Measurements from ENCODE around the gene DMXL1. TPM values are rescaled to one million over a fixed set of nuclear protein-coding genes. Genes with fewer than 3 reads are reported as not detected.

The DMXL1 gene
- total RNA-seq, 1 experiment from 2014 or later: 29.2 TPM

DNA sequence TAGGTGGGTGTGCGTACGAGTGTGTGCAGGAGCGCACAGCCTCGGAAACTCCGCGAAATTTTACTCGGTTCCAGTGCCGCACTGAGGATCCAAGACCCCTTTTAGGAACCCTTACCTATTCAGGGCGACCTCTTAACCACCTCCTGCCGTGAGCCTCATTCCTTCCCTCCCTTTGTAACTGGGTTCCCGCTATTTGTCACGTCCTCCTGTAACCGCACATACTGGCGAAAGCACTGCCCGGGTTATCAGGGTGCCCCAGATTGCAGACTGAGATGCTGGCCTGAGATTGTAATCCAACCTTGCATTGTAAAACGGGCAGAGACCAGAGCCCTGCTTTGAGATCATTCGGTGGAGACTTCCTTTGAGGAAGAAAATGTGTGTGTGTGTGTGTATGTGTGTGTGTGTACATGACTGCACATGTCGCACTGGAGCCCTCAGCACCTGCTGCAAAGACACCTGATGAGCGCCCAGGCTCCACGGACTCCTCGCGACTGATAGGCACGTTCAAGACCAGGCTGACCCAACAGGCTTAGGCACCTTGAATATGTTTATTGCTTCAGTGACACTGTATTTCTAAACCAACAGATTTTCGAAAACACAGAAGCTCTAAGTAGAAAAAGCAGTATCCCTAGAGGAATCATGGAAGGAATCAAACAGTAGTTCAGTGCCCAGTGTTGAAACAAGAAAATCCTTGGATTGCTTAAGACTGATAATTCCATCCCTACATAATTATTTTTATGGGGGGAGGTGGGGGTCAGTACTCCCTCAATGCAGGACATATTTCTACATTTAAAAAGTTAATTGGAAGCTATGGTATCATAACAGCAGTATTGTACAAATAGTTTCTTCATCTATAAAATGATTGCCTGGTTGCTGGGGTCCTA is 198.4 kb downstream of the DMXL1 start:
- no TSS peak for BruUV-seq (replicated peaks)
- CTCF ChIA-PET: interaction anchor here (0.7 to 1.1 kb wide), 2 partner anchors 66 to 281 kb away, joined by 3 read pairs; partner anchors contain the start of gene DTWD2
- H3K27me3 ChIP-seq (ENCODE audit: control insufficient read depth, insufficient read depth, low read length): no peaks in the 10 kb centered on the region
- TF ChIP-seq, protein P1, sequence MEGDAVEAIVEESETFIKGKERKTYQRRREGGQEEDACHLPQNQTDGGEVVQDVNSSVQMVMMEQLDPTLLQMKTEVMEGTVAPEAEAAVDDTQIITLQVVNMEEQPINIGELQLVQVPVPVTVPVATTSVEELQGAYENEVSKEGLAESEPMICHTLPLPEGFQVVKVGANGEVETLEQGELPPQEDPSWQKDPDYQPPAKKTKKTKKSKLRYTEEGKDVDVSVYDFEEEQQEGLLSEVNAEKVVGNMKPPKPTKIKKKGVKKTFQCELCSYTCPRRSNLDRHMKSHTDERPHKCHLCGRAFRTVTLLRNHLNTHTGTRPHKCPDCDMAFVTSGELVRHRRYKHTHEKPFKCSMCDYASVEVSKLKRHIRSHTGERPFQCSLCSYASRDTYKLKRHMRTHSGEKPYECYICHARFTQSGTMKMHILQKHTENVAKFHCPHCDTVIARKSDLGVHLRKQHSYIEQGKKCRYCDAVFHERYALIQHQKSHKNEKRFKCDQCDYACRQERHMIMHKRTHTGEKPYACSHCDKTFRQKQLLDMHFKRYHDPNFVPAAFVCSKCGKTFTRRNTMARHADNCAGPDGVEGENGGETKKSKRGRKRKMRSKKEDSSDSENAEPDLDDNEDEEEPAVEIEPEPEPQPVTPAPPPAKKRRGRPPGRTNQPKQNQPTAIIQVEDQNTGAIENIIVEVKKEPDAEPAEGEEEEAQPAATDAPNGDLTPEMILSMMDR (IDR thresholded peaks at IDR 0.05): no peak
- no peak for TF ChIP-seq TCF7L2 (IDR thresholded peaks at IDR 0.05; ENCODE audit: low read depth, low read length)
- TF ChIP-seq, protein P2, sequence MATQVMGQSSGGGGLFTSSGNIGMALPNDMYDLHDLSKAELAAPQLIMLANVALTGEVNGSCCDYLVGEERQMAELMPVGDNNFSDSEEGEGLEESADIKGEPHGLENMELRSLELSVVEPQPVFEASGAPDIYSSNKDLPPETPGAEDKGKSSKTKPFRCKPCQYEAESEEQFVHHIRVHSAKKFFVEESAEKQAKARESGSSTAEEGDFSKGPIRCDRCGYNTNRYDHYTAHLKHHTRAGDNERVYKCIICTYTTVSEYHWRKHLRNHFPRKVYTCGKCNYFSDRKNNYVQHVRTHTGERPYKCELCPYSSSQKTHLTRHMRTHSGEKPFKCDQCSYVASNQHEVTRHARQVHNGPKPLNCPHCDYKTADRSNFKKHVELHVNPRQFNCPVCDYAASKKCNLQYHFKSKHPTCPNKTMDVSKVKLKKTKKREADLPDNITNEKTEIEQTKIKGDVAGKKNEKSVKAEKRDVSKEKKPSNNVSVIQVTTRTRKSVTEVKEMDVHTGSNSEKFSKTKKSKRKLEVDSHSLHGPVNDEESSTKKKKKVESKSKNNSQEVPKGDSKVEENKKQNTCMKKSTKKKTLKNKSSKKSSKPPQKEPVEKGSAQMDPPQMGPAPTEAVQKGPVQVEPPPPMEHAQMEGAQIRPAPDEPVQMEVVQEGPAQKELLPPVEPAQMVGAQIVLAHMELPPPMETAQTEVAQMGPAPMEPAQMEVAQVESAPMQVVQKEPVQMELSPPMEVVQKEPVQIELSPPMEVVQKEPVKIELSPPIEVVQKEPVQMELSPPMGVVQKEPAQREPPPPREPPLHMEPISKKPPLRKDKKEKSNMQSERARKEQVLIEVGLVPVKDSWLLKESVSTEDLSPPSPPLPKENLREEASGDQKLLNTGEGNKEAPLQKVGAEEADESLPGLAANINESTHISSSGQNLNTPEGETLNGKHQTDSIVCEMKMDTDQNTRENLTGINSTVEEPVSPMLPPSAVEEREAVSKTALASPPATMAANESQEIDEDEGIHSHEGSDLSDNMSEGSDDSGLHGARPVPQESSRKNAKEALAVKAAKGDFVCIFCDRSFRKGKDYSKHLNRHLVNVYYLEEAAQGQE (IDR thresholded peaks at IDR 0.05; ENCODE audit: insufficient read depth in 1 of 2, low read depth in 2 of 2, low read length in 1 of 2): no peak
- TF ChIP-seq POLR2AphosphoS5 (IDR thresholded peaks at IDR 0.05; ENCODE audit: low read depth, low read length): no peak
- TF ChIP-seq SIN3A (IDR thresholded peaks at IDR 0.05; ENCODE audit: borderline replicate concordance, insufficient read depth, low read depth, low read length): no peak
- H3K27ac ChIP-seq (ENCODE audit: low read length): peak overlapping the region; percentile 30
- POLR2A ChIA-PET: no interaction called here
- ATAC-seq (peak; percentile 4; the same call in 1 of the 2 replicates), DNase-seq (ENCODE audit: low read depth, low spot score) (peak; percentile 10)
- peaks cover 4% of the 10 kb centered on the region; the same call in 1 of the 2 replicates for H3K9me3 ChIP-seq (ENCODE audit: control insufficient read depth, insufficient read depth, low read depth, low read length)
- intact Hi-C loops (cut with micrococcal nuclease; ENCODE audit: unreplicated experiment) (loop anchor here (2.0 to 10.0 kb wide), 2 partner anchors 65 to 285 kb away; partner anchors contain the start of gene DTWD2), in situ Hi-C loops (cut with HindIII; ENCODE audit: low pct_unique_long_range_greater_than_20kb, low sequenced_read_pairs) (no loop called here)
- peak overlapping the region; percentile 73 to 97 for H3K4me3 ChIP-seq (ENCODE audit: low read depth in 2 of 2, low read length in 2 of 2)
- H3K36me3 ChIP-seq (ENCODE audit: control insufficient read depth, insufficient read depth, low read length): no peaks in the 10 kb centered on the region
- H3K4me1 ChIP-seq (ENCODE audit: control insufficient read depth, insufficient read depth, low read length): peaks cover 13% of the 10 kb centered on the region

DNA sequence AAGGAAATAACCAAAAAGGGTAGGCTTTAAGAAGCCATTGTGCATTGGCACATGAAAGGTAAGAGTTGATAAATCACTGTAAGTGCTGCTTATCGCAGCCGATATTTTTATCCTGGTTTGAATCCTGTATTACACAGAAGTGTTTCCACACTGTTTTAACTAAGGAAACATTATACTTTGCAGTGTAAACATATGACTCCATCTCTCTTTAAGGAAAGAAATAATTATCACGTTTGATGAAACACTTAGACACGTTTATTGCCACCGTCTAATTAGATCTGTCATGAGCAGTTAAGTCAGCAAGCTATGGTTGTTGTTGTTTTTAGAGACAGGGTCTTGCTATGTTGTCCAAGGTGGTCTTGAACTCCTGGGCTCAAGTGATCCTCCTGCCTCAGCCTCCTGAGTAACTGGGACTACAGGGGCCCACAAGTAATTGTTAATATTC is 199.3 kb downstream of the DMXL1 start:
- no peak overlapping the region for H3K27ac ChIP-seq (ENCODE audit: low read length)
- TSS peak; percentile 42 for BruUV-seq (replicated peaks)
- in situ Hi-C loops (cut with HindIII; ENCODE audit: low pct_unique_long_range_greater_than_20kb, low sequenced_read_pairs) (no loop called here), intact Hi-C loops (cut with micrococcal nuclease; ENCODE audit: unreplicated experiment) (no loop called here)
- peaks cover 4% of the 10 kb centered on the region; the same call in 1 of the 2 replicates for H3K9me3 ChIP-seq (ENCODE audit: control insufficient read depth, insufficient read depth, low read depth, low read length)
- no peak for TF ChIP-seq POLR2AphosphoS5 (IDR thresholded peaks at IDR 0.05; ENCODE audit: low read depth, low read length)
- CTCF ChIA-PET: no interaction called here
- H3K4me3 ChIP-seq (ENCODE audit: low read depth in 2 of 2, low read length in 2 of 2): no peak overlapping the region
- no peaks in the 10 kb centered on the region for H3K27me3 ChIP-seq (ENCODE audit: control insufficient read depth, insufficient read depth, low read length)
- no peaks in the 10 kb centered on the region for H3K36me3 ChIP-seq (ENCODE audit: control insufficient read depth, insufficient read depth, low read length)
- POLR2A ChIA-PET: no interaction called here
- no peak for DNase-seq (ENCODE audit: low read depth, low spot score)
- H3K4me1 ChIP-seq (ENCODE audit: control insufficient read depth, insufficient read depth, low read length): peaks cover 18% of the 10 kb centered on the region
- no peak for ATAC-seq

Measured in Panc1 (cell line).